GM12878 (cell line): ENCODE data around the gene MAST4. TPM values are rescaled to one million over a fixed set of nuclear protein-coding genes. Genes with fewer than 3 reads are reported as not detected.

ENCODE experiments used
- ATAC-seq: fragments of 200-7000 bp; cut with Tn5 transposase; 3 replicates; pipeline ENCODE4 v1.9.1; 2020; ENCODE audit warnings: mild to moderate bottlenecking, moderate library complexity
- BruUV-seq: library from RNA; stranded (reverse); fragments of 400-500 nt; replicated peaks from 2 replicates; lab custom pipeline; 2021; lab: Mats Ljungman, UMichigan
- CTCF ChIA-PET: fragments of 300-600 bp; sonication (Branson Sonifier 250); formaldehyde crosslinking; extraction: SDS; loops from one replicate; lab custom pipeline; 2021; ENCODE audit warnings: inconsistent platforms; lab: Yijun Ruan, JAX
- POLR2A ChIA-PET: fragments of 350-600 bp; formaldehyde crosslinking; extraction: SDS; loops from one replicate; lab custom pipeline; 2021; ENCODE audit warnings: inconsistent platforms; lab: Charles Lee
- RAD21 ChIA-PET: fragments of 300-600 bp; sonication (Branson Sonifier 250); formaldehyde crosslinking; loops from one replicate; lab custom pipeline; 2023; ENCODE audit warnings: antibody characterized with exemption; ENCODE audit not compliant: unreplicated experiment; lab: Charles Lee
- SMC1A ChIA-PET: fragments of 300-600 bp; sonication (Branson Sonifier 250); formaldehyde crosslinking; loops from one replicate; lab custom pipeline; 2023; ENCODE audit not compliant: unreplicated experiment, uncharacterized antibody; lab: Charles Lee
- DNase-seq: peaks from one replicate; pipeline ENCODE4 v3.0.0-alpha.2; 2011; ENCODE audit warnings: low read depth, low spot score
- FAIRE-seq: peaks from 3 replicates; lab custom pipeline; 2011; peaks lifted over from hg19 to GRCh38; lab: Jason Lieb, UNC
- H2AFZ ChIP-seq: 2 replicates; pipeline ENCODE4 v1.6.0; 2011; ENCODE audit warnings: low read depth, low read length, control low read depth; ENCODE audit not compliant: control insufficient read depth
- H3K27ac ChIP-seq: 2 replicates; pipeline ENCODE4 v1.5.1; 2011; ENCODE audit warnings: control low read depth; ENCODE audit not compliant: control insufficient read depth, insufficient read depth
- H3K27me3 ChIP-seq, 2 experiments: replicated peaks in 1 of 2; 2 replicates each; pipeline versions ENCODE4 v1.6.0 to v1.6.1; 2011; ENCODE audit warnings: low read length in 1 of 2; ENCODE audit not compliant: control insufficient read depth in 2 of 2, insufficient read depth in 2 of 2
- H3K36me3 ChIP-seq, 2 experiments: 2 replicates each; pipeline ENCODE4 v1.5.1; 2011; ENCODE audit warnings: low read length in 1 of 2; ENCODE audit not compliant: control insufficient read depth in 2 of 2, insufficient read depth in 2 of 2
- H3K4me1 ChIP-seq: 2 replicates; pipeline ENCODE4 v1.6.1; 2011; ENCODE audit warnings: mild to moderate bottlenecking, low read length, moderate library complexity, mixed read lengths; ENCODE audit not compliant: control insufficient read depth, insufficient read depth
- H3K4me2 ChIP-seq: 2 replicates; pipeline ENCODE4 v1.6.0; 2011; ENCODE audit warnings: control low read depth; ENCODE audit not compliant: control insufficient read depth, insufficient read depth
- H3K4me3 ChIP-seq: fragments of 200-600 bp; sonication (generic); 2 replicates; pipeline ENCODE4 v1.5.1; 2016
- H3K79me2 ChIP-seq: 2 replicates; pipeline ENCODE4 v1.6.0; 2011; ENCODE audit warnings: low read length; ENCODE audit not compliant: control insufficient read depth, insufficient read depth
- H3K9ac ChIP-seq: 2 replicates; pipeline ENCODE4 v1.8.0; 2011; ENCODE audit warnings: low read length, control low read depth, mixed read lengths; ENCODE audit not compliant: control insufficient read depth, insufficient read depth
- H3K9me3 ChIP-seq: replicated peaks from 3 replicates; pipeline ENCODE4 v1.5.1; 2011; ENCODE audit warnings: mild to moderate bottlenecking, low read length; ENCODE audit not compliant: control insufficient read depth, insufficient read depth
- H4K20me1 ChIP-seq: 2 replicates; pipeline ENCODE4 v1.6.0; 2011; ENCODE audit not compliant: control insufficient read depth, insufficient read depth
- ASH2L ChIP-seq: fragments of 300-600, 200-600 bp; sonication (generic); IDR thresholded peaks from 2 replicates; pipeline ENCODE4 v1.6.1; 2017; ENCODE audit warnings: low read depth, mild to moderate bottlenecking, borderline replicate concordance
- EZH2 ChIP-seq: IDR thresholded peaks from 2 replicates; pipeline ENCODE4 v1.6.1; 2012; ENCODE audit warnings: low read depth, mild to moderate bottlenecking, control low read depth, inconsistent platforms, low read length, borderline replicate concordance; ENCODE audit not compliant: control insufficient read depth
- NBN ChIP-seq: fragments of 450-650 bp; IDR thresholded peaks from 2 replicates; pipeline ENCODE4 v1.6.1; 2016
- RBBP5 ChIP-seq: fragments of 200-600 bp; sonication (generic); conservative IDR thresholded peaks from 2 replicates; pipeline ENCODE4 v1.6.1; 2016
- SIN3A ChIP-seq: IDR thresholded peaks from 2 replicates; pipeline ENCODE4 v1.6.1; 2012; ENCODE audit warnings: low read depth, low read length, improper control_type of control experiment
- SMAD1 ChIP-seq: fragments of 450-650 bp; IDR thresholded peaks from 2 replicates; pipeline ENCODE4 v1.6.1; 2018; ENCODE audit warnings: mild to moderate bottlenecking, low read depth; ENCODE audit not compliant: partially characterized antibody
- TBL1XR1 ChIP-seq: IDR thresholded peaks from 2 replicates; pipeline ENCODE4 v1.6.1; 2012; ENCODE audit warnings: low read depth, low read length, improper control_type of control experiment
- TCF3 ChIP-seq: IDR thresholded peaks from 2 replicates; pipeline ENCODE4 v1.6.1; 2012; ENCODE audit warnings: low read depth, mild to moderate bottlenecking, low read length, borderline replicate concordance; ENCODE audit not compliant: insufficient read depth
- YBX1 ChIP-seq: fragments of 450-650 bp; IDR thresholded peaks from 2 replicates; pipeline ENCODE4 v1.6.1; 2016; ENCODE audit warnings: antibody characterized with exemption
- WGBS: methylation state at CpG from one replicate; pipeline ENCODE4 v1.1.6; 2016; ENCODE audit warnings: low lambda C conversion rate; ENCODE audit not compliant: insufficient replicate concordance, insufficient coverage; ENCODE audit errors: missing lambda C conversion rate; 5-methylcytosine and 5-hydroxymethylcytosine counted together
- in situ Hi-C: fragments of 300-500 bp; cut with MboI; formaldehyde crosslinking; loops from 9 replicates; pipeline ENCODE4 v1.14.3; 2018; ENCODE audit warnings: mixed read lengths
- intact Hi-C: fragments of 100-400 bp; cut with micrococcal nuclease; formaldehyde crosslinking; loops from one replicate; pipeline ENCODE4 v1.14.2; 2022; ENCODE audit not compliant: unreplicated experiment
- polyA plus RNA-seq, 11 experiments: library from polyadenylated mRNA; depleted of rRNA in 4 of 11; unstranded in 6 of 11; stranded (reverse) in 5 of 11; fragments of >200 nt; fragmentation: Nextera tagmentation in 4 of 11; fragmentation: Illumina TruSeq in 1 of 11; extraction: Ambion mirVana in 4 of 11; extraction: Trizol in 1 of 11; gene quantifications; 1 replicate in 1 of 11; 2 replicates in 10 of 11; pipeline versions ENCODE4 v1.2.1 to v1.2.3, GENCODE V29; 2011 to 2016; ENCODE audit warnings: inconsistent platforms in 2 of 11, missing spikeins in 2 of 11, low read depth in 1 of 11
- total RNA-seq, 4 experiments: library from RNA; depleted of rRNA in 3 of 4; stranded (reverse); fragments of >200 nt in 3 of 4; fragmentation: Illumina TruSeq in 1 of 4; extraction: Trizol in 1 of 4; gene quantifications; 2 replicates each; pipeline versions ENCODE4 v1.2.1 to v1.2.3, GENCODE V29; 2013 to 2021
- TF ChIP-seq, protein P1 (sequence below): IDR thresholded peaks from 2 replicates; pipeline ENCODE4 v1.6.1; 2012; ENCODE audit warnings: low read depth, low read length, improper control_type of control experiment
- TF ChIP-seq, protein P2 (sequence below): IDR thresholded peaks from 2 replicates; pipeline ENCODE4 v1.6.1; 2012; ENCODE audit warnings: low read length, inconsistent platforms
- TF ChIP-seq, protein P3 (sequence below): fragments of 450-650 bp; formaldehyde crosslinking; IDR thresholded peaks from 2 replicates; pipeline ENCODE4 v1.4.0; 2022; ENCODE audit warnings: mild to moderate bottlenecking, moderate library complexity
- TF ChIP-seq, protein P4 (sequence below): IDR thresholded peaks from 2 replicates; pipeline ENCODE4 v1.6.1; 2012; ENCODE audit warnings: low read depth, low read length, improper control_type of control experiment
- TF ChIP-seq, protein P5 (sequence below), 3 experiments: IDR thresholded peaks in 2 of 3; conservative IDR thresholded peaks in 1 of 3; 2 replicates each; pipeline ENCODE4 v1.5.1; 2011; ENCODE audit warnings: low read depth in 3 of 3, low read length in 3 of 3, mild to moderate bottlenecking in 3 of 3, control low read depth in 2 of 3, moderate library complexity in 2 of 3, inconsistent platforms in 1 of 3, mixed read lengths in 1 of 3; ENCODE audit not compliant: control insufficient read depth in 2 of 3, insufficient read depth in 1 of 3; ENCODE audit errors: extremely low read depth in 1 of 3

MAST4 gene
- total and polyA plus RNA-seq, 10 of the 15 experiments (the other 5 are each of a cell fraction or from before 2014, with no cell fraction given): 0.02 to 1.6 (median 0.29) TPM; not detected in 1

DNA sequence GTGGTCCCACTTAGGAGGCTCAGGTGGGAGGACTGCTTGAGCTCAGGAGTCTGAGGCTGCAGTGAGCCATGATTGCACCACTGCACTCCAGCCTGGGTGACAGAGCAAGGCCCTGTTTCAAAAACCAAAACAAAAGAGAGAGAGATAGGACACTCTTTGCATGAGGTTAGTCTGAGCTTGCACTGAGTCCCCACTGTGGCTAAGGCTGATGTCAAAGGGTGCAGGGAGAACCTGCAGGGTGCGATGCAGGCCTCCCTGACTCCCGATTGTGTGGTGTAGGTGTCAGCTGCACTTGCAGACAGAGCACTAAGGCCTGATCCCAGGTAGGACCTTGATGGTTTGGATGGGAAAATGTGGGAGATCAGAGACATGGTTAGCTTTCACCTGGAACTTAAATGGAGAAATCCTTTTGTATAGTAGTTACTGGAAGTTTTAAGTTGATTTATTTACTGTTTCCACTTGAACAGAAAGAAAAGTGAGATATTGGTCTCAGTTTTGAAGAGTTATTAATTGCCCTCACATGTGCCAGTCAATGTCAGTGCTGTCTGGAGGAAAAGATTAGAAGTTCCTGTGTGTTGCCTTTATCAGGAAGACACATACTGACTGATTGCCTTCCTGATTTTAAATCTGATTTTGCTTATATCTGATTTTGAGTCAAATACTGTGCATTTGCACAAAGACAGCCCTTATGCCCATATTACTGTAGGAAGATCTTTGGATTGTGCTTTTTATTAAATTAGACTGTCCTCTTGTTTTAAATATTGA lies 260.0 kb downstream of the MAST4 start:
- CTCF ChIA-PET: no interaction called here
- 53% methylated on average over 2 of the region's 2 CpGs for WGBS
- Histone ChIP-seq H3K9me3 (no peaks in the 10 kb centered on the region), H3K9ac (no peak overlapping the region), H3K4me1 (no peaks in the 10 kb centered on the region), H3K36me3 (no peaks in the 10 kb centered on the region), H2AFZ (no peak overlapping the region), H3K79me2 (no peaks in the 10 kb centered on the region), H3K4me2 (no peak overlapping the region), H3K27ac (no peak overlapping the region), H3K27me3 (peaks cover 0 to 7% of the 10 kb centered on the region in 2 experiments), H4K20me1 (no peaks in the 10 kb centered on the region), H3K4me3 (no peak overlapping the region)
- RAD21 ChIA-PET: no interaction called here
- intact Hi-C loops (no loop called here), in situ Hi-C loops (no loop called here)
- BruUV-seq: no TSS peak
- DNase-seq: no peak
- no peak for ATAC-seq
- SMC1A ChIA-PET: interaction anchor here (1.0 kb wide), 1 partner anchor 16 kb away, joined by 3 read pairs; no protein-coding TSS in a partner anchor
- no peak for FAIRE-seq
- POLR2A ChIA-PET: no interaction called here
- TF ChIP-seq, protein P1, sequence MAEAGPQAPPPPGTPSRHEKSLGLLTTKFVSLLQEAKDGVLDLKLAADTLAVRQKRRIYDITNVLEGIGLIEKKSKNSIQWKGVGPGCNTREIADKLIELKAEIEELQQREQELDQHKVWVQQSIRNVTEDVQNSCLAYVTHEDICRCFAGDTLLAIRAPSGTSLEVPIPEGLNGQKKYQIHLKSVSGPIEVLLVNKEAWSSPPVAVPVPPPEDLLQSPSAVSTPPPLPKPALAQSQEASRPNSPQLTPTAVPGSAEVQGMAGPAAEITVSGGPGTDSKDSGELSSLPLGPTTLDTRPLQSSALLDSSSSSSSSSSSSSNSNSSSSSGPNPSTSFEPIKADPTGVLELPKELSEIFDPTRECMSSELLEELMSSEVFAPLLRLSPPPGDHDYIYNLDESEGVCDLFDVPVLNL: no peak
- TF ChIP-seq SMAD1 (no peak), EZH2 (no peak), NBN (no peak), RBBP5 (no peak), TBL1XR1 (no peak), YBX1 (no peak), ASH2L (no peak), TCF3 (no peak), SIN3A (no peak)
- TF ChIP-seq, protein P2, sequence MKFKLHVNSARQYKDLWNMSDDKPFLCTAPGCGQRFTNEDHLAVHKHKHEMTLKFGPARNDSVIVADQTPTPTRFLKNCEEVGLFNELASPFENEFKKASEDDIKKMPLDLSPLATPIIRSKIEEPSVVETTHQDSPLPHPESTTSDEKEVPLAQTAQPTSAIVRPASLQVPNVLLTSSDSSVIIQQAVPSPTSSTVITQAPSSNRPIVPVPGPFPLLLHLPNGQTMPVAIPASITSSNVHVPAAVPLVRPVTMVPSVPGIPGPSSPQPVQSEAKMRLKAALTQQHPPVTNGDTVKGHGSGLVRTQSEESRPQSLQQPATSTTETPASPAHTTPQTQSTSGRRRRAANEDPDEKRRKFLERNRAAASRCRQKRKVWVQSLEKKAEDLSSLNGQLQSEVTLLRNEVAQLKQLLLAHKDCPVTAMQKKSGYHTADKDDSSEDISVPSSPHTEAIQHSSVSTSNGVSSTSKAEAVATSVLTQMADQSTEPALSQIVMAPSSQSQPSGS: no peak
- TF ChIP-seq, protein P3, sequence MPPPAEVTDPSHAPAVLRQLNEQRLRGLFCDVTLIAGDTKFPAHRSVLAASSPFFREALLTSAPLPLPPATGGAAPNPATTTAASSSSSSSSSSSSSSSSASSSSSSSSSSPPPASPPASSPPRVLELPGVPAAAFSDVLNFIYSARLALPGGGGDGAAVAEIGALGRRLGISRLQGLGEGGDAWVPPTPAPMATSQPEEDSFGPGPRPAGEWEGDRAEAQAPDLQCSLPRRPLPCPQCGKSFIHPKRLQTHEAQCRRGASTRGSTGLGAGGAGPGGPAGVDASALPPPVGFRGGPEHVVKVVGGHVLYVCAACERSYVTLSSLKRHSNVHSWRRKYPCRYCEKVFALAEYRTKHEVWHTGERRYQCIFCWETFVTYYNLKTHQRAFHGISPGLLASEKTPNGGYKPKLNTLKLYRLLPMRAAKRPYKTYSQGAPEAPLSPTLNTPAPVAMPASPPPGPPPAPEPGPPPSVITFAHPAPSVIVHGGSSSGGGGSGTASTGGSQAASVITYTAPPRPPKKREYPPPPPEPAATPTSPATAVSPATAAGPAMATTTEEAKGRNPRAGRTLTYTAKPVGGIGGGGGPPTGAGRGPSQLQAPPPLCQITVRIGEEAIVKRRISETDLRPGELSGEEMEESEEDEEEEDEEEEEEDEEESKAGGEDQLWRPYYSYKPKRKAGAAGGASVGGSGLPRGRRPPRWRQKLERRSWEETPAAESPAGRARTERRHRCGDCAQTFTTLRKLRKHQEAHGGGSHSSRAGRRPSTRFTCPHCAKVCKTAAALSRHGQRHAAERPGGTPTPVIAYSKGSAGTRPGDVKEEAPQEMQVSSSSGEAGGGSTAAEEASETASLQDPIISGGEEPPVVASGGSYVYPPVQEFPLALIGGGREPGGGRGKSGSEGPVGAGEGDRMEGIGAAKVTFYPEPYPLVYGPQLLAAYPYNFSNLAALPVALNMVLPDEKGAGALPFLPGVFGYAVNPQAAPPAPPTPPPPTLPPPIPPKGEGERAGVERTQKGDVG (CRISPR knock-in tag): no peak
- TF ChIP-seq, protein P4, sequence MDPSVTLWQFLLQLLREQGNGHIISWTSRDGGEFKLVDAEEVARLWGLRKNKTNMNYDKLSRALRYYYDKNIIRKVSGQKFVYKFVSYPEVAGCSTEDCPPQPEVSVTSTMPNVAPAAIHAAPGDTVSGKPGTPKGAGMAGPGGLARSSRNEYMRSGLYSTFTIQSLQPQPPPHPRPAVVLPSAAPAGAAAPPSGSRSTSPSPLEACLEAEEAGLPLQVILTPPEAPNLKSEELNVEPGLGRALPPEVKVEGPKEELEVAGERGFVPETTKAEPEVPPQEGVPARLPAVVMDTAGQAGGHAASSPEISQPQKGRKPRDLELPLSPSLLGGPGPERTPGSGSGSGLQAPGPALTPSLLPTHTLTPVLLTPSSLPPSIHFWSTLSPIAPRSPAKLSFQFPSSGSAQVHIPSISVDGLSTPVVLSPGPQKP: no peak
- TF ChIP-seq, protein P5, sequence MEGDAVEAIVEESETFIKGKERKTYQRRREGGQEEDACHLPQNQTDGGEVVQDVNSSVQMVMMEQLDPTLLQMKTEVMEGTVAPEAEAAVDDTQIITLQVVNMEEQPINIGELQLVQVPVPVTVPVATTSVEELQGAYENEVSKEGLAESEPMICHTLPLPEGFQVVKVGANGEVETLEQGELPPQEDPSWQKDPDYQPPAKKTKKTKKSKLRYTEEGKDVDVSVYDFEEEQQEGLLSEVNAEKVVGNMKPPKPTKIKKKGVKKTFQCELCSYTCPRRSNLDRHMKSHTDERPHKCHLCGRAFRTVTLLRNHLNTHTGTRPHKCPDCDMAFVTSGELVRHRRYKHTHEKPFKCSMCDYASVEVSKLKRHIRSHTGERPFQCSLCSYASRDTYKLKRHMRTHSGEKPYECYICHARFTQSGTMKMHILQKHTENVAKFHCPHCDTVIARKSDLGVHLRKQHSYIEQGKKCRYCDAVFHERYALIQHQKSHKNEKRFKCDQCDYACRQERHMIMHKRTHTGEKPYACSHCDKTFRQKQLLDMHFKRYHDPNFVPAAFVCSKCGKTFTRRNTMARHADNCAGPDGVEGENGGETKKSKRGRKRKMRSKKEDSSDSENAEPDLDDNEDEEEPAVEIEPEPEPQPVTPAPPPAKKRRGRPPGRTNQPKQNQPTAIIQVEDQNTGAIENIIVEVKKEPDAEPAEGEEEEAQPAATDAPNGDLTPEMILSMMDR (IDR thresholded peaks at IDR 0.05 in 2 of 3, conservative IDR thresholded peaks at IDR 0.05 in 1 of 3; ENCODE audit: control insufficient read depth in 2 of 3, extremely low read depth in 1 of 3, insufficient read depth in 1 of 3, low read depth in 3 of 3, low read length in 3 of 3): no peak
